Activated gamma-delta T cell treated with anti-CD3 and anti-CD28 coated beads, Interleukin-2, amount 50 U/mL, for 16 hours (primary cell): Measurements from ENCODE around the gene ZMYND10.

Experiments used
- DNase-seq: peaks from one replicate; pipeline ENCODE4 v3.0.0-alpha.2; 2020; ENCODE audit warnings: low read depth

Gene ZMYND10

DNA sequence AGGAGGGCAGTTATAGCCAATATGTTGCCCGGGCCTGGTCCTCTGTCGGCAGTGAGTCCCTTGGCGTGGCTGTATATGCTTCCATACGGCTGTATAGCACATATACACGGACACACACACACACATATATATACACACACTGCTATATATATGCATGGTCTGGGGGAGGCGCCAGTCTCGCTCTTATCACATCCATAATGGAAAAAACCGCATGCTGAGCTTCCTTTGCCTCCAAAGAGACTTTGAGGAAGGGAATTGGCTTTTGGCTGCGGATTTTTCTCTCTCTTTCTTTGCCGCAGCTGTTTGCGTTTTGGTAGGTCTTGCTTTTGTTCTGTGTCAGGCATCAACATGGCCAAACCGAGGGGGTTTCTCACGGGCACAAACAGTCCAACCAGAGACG is 25.1 kb upstream of the ZMYND10 start:
- no peak for DNase-seq

DNA sequence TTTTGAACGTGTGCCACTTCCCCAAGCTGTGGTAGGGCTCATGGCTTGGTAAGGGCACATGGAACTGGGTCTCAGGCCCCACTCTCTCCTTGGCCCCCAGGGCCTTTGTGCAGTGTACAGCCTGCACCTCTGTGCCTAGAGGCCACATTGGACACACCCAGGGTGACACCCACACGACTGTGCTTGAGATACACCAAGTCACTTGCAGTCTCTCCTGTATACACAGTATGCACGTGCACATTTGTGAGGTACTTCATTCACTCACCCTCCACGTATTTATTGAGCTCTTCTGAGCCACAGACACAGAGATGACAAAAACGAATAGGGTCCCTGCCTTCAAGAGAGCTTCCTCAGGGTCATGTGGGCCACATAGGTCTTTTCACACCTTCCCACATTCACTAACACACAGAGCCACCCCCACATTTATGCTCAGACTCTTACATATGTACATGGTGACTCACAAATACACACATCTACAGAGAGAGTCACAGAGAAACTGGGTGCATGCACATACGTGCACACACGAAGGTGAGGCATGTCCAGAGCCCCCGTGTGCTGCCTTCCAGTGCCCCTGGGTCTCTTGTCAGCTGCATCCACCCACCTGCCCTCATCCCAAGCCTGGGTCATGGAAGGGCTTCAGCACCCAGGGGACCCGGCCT is 23.6 kb upstream of the ZMYND10 start:
- no peak for DNase-seq

DNA sequence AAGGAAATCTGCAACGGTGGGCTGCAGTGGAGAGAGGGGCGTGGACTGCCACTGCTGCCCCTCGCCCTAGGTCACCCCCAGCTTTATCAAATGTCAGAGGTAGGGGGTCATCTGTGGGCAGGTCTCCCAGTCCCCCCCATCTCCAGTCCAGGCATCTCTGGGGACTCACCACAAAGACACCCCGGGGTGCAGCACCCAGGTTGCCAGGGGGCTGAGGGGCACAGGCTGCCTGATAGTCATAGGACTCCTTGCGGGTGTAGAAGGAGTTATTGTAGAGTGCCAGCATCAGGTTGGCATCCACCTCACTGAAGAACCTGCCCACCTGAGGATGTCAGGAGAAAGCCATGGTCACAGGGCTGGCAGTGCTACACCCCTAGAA is 20.3 kb upstream of the ZMYND10 start:
- DNase-seq, result no peak

DNA sequence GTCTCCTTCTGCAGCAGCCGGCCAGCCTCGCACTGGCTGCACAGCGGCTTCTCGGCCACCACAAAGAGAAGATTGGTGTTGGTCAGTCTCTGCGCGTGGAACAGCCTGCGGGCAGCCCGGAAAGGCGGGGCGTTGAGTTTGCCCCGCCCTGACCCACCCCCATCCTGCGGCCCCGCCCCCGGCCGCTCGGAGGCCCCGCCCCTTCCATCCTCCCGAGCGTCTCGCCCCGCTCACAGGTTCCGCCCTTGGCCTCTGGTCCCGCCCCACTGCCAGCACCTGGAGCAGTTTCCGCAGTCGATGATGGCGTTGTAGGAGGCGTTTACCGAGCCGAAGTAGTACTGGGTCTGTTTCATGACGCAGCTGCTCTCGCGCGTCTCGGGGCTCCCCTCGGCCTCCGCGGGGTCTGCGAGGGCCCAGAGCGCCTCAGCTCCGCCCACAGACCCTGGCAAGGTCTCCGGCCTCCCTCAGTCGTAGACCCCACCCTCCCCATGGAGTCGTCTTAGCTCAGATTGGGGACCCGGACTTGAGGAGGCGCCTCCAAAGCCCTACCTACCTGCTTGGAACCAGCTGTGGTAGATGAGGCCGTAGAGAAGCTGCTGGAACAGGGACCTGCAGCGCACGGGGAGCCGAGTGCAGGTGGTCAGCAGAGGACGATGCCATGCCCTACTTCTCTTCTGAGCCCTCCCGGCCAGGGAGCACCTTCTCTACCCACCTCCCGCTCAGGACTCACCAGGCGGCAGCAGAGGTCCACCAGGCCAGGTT is 19.7 kb upstream of the ZMYND10 start:
- DNase-seq, result peak; percentile 89

DNA sequence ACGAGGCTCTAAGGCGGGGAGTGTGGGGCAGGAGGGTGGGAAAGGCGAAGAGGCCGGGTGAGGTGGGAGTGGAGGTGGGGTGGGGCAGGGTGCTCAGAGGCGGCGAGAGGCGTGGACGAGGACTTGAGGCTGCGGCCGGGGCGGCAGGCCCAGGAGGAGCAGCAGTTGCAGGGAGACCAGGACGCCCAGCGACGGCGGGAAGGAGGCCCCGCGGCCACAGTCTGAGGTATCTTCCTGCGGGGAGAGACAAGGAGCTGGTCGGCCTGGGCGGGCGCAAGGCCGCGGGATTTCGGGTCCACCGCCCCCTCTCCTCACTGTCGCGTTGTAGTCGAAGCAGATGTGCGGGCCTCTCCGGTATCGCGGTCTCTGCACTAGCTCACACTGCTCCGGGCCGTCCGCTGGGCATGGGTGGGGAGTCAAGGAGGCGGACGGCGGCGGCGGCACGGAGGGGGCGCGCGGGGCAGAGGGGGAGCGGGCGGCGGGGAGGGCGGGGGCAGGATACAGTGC is 19.1 kb upstream of the ZMYND10 start:
- no peak for DNase-seq

DNA sequence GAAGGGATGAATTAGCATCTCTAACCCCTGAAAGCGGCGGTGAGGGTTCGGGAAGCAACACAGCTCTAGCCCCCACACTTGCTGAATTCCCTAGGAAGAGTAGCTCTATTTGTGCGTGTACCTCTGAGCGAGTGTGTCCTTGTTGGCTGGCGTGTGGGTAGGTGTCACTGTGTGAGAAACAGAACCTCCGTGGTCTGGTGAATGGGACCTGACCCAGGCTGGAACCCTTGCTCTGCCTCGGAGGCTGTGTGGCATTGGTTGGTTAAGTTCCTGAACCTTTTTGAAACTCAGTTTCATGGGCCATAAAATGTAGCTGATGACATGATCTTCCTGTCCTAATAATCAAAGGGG is 14.2 kb upstream of the ZMYND10 start:
- DNase-seq, result no peak

DNA sequence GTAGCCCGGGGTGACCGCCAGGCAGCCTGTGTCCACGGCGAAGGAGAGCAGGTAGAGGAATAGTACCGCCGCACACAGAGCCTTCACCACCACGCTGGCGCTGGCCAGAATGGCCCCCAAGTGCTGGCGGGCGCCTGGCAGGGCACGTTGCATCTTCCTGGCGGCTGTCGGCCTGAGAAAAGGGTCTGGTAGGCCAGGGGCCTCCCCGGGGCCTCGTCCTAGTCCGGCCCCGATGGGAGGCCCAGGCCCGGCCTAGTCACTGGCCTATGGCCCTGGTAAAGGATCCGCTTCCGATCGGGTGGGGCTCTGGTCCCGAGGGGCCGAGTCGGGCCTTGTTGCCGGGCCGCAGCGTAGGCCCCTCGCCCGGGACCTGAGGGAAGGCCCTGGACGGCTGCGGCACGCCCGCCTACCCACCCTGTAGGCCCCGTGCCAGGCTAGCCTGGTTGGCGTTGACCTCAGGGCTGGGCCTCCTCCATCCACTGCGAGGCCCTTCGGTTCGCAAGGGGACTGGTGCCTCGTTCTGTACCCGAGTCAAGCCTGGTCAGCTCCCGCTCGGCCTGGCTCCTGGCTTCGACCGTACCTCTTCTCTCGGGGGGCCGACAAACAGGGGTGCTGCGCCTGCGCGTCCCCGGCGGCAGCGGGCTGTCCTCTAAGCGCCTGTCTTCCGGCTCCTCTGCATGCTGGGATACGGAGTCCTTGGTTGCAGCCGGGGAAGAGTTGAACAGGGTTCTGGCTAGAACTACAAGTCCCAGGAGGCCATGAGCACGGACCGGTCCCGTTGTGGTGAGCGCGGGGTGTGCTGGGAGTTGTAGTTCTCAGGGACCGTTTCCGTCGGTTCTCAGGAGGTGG is 13.6 kb upstream of the ZMYND10 start, which contains the start of gene TMEM115:
TSS of gene TMEM115 (minus strand) at position 611 of the 849 bp plus-strand sequence. CDS start at position 153, 458 bp downstream.
- DNase-seq, result peak; percentile 91

DNA sequence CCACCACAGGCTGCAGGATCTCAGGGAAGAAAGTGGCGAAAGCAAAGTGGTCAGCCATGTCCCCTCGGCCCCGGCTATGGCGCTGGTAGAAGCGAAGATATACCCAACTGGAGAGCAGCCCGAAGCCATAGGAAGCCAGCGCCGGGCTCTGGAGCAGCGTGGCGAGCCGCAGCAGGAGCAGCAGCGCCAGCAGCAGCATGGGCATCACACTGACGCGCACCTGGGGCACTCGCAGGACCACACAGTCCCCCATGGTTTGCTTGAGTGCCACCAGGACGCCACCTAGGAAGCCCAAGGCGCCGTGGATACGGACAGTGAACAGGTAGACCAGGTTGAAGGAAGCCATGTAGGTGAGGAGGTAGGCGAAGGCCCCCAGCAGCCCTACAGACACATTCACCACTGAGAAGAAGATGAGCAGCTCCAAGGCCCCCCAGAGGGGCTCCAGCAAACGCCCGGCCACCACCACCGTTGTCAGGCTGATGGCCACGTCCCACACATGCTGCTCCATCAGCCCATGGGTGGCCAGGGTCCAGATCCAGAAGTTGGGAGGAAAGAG is 12.9 kb upstream of the ZMYND10 start:
- no peak for DNase-seq

DNA sequence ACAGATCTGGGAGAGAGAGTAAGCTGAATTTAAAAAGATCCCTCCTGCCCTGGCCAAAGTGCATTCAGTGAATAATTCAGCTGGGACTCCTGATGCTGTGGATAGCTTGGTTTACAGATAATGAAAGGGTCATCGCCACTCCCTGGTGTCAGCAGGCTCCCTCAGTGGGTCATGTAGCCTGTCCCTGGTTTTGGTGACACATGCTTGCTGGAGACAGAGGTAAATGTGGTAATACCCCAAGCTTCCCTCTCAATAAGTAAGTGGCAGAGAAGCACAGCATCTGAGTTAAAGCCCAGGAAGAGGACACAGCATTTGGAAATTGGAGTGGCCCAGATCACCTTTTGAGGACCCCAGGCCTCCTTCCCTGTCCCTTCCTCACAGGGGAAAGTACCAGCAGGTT is 11.9 kb upstream of the ZMYND10 start:
- no peak for DNase-seq

DNA sequence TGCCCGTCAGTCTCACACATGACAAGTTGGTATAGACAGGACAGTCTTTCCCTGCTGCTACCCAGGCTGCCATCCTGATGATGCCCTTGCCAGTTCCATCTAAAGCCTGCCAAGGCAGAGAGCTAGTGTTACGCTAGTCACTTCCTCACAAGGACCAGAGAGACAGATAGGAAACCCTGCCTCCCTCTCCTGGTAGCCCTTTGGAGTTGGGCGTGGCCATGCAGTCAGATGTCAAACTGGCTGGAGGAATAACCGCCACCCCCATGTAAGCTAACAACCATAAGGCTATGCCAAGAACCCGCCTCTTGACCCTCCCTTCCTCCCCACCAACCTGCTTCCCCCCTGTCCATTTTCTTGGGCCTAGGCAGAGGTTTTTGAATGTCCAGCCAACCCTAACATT is 11.0 kb upstream of the ZMYND10 start:
- no peak for DNase-seq

DNA sequence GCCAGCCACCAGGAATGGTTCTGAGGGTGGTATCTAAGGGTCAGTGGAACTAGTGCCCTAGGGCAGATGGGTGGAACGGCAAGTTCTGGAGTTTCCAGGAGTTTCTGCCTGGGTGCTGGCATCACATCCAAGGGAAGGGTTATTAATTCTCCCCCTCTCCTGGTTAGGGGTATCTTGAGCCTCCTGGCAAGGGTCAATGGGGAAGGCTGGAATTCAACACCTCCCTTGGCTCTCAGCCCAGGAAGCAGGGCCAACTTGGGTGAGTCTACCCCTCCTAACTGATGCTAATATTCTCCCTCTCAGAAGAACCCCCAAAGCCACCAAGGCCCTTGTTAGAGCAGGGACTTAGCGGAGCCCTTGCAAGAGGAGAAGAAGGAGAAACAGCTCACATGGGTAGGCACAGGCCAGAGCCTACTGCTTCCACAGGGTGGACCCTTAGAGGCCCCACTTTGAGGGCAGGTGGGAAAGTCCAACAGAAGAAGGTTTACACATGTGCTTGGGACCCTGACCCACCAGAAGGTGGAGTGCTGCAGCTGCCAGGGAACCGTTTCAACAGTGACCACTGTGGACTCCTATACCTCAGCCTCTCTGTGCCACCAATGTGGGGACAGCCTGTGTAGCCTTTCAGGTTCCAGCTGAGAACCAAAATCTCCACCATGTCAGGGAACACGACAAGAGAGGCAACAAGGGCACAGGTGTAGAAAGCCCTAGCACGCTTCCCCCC is 10.5 kb upstream of the ZMYND10 start:
- no peak for DNase-seq

DNA sequence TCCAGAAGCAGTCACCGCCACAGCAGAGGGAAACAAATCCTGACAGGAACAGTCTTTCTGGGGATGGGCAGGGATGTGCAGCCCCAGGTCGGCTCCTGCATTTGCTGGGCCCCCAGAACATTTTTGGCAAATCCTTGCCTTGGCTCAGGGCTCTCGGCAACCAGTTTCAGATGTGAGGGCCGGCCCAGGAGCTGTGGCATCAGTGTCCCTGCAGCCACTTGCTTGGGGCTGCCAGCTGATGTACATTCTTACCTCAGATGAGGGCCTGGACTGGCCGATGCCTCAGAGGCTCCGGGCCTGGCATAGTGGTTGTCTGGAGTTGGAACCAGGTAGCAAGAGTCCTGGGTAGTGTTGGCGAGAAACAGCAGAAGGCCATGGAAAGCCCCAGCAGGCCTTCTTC is 9.3 kb upstream of the ZMYND10 start:
- no peak for DNase-seq

DNA sequence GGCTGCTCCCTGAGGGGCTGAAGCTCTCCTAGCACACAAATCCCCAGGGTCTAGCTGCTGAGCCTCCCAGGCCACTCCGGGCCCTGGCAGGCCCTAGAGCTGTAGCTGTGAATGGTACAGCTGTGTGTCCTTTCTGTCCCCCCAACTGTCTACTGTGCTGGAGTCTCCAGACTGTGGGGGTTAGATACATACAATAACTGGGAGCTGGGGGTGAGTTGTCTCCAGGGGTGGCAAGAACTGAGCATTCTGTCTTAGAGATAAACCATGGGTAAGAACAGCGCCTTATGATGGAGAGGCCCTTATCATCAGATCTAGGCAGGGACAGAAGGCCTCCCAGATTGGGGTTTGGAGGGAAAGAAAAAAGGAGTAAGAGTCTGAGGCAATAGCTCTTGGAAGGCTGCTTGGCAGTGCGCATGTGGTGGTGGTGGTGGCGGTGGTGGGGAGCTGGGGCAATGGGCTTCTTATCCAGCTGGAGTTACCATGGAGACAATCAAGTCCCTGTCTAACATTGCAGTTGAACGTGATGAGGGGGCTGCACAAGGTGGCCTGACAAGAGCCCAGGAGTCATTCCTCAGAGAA is 8.7 kb upstream of the ZMYND10 start:
- DNase-seq, result no peak

DNA sequence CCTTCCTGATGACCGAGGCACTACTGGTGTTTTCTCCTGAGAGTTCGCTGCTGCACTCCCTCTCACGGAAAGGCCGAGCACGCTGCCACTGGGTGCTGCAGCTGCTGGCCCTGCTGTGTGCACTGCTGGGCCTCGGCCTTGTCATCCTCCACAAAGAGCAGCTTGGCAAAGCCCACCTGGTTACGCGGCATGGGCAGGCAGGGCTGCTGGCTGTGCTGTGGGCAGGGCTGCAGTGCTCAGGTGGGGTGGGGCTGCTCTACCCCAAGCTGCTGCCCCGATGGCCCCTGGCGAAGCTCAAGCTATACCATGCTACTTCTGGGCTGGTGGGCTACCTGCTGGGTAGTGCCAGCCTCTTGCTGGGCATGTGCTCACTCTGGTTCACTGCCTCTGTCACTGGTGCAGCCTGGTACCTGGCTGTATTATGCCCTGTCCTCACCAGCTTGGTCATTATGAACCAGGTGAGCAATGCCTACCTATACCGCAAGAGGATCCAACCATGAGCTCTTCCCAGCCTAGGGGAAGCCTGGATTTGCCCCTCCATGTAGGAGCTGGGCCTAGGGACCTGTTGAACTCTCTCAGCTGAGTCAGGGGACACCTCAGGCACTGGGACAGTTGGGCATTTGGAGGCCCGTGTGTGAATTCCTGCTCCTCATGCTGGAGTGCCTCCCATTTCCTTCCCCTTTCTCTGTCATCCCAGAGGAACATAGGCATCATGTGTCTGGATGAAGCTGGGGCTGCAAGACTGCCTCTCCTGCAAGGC is 7.9 kb upstream of the ZMYND10 start:
- DNase-seq, result no peak

DNA sequence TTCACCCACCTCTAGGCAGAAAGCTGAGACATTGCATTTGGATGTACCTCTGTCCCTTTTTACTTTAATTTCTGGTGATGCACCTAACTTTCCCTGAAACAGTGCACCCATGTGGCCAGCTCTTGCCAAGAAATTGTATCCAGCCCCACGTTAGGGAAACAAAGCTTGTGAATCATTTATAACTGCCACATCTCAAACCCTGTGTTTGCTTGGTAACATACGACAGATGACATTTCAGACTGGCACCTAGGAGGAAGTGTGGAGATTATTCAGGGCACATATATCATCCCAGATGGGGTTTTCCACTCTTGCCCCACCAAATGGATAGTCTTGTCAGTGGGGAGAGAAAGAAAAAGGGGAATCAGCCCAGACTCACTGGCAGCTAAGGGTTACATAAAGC is 7.2 kb upstream of the ZMYND10 start:
- DNase-seq, result no peak

DNA sequence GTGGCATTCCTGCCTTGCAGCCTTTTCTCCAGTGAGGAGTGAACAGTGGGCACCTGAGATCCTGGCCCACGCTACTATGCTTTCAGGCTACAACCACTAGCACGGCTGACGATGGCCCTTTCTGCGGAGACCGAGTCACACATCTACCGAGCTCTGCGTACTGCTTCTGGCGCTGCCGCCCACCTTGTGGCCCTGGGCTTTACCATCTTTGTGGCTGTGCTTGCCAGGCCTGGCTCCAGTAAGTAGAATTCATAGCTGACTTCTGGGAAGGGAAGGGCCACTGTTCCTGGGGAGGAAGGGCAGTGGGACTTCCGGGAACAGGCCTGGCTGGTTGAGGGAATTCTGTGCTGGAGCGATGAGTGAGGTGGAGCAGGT is 5.8 kb upstream of the ZMYND10 start:
- DNase-seq, result no peak

DNA sequence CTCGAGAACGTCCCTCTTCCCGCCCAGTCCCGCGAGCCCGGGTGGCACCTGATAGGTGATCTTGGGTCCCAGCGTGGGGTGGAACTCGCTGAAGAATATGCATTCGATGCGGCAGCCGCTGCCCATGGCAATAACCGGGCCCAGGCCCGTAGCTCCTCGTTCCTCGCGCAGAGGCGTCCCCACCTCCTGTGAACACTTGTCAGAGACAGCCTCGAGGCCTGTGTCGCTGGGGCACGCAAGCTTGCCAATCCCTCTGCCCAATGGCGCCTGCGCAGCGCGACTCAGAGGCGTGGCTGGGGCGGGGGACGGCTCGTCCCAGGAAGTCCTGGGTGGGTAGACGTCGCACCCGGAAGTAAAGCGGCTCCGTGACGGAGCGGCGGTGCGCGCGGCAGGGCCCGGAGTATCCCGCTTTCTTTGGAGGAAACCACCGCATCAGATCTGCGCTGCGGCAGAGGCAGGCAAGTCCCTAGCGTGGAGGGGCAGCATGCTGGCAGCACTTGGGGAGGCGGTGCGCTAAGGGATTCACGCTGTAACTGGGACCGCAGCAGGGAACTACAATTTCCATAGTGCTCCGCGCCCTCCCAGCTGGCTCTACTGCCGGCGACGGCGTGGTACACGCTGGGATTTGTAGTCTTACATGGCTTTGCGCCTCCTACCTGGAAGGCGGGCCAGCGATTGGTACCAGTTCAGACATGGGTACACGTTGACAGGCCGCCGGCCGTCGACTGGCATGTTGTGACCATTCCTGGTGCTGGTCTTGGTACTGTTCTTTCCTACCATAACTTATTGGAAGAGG is 5.2 kb upstream of the ZMYND10 start, which contains the start of the genes CYB561D2 and NPRL2:
TSS of gene CYB561D2 (plus strand) at position 336 of the 796 bp plus-strand sequence. CDS start 572 bp downstream, outside the sequence.
TSS of gene NPRL2 (minus strand) at position 249 of the 796 bp plus-strand sequence. CDS start at position 126, 123 bp downstream.
- DNase-seq, result peak; percentile 100

DNA sequence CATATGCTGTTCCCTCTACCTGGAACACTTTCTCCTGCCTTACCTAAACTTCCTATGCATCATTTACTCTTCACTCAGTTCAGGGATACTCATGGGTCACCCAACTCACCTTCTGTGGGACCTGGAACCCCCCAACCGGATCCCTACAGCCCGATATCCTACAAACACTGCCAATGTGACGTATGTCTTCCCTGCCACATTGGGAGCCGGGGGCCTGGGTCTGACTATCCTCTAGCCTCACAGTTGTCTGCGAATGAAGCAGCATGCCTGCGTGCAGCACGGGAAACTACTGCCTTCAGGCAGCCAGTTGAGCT is 4.6 kb upstream of the ZMYND10 start:
- DNase-seq, result no peak

DNA sequence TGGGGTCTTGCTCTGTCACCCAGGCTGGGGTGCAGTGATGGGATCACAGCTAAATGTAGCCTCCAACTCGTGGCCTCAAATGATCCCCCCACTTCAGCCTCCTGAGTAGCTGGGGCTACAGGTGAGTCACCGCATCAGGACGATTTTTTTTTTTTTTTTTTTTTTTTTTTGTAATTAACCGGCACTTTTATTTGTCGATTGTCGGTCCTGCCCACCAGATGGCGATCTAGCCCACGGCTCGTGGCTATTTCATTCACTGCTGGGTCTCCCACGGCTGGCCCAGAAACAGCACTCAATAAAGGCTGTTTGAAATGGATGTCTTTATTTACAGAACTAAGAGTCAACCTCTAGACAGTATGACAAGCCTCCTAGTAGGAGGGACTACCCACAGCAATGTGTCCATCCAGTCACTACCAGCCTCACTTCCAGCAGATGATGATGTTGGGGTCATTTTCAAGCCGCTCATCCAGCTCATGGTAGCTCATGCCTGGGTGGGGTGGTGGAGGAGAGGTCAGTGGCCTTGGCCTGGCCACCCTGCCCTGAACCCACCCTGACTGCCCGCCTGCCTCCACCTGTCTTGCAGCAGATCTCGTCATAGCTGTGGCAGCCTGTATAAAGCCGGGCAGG is 1.8 kb upstream of the ZMYND10 start:
- peak; percentile 65 for DNase-seq
